GM18508 (cell line): Measurements from ENCODE around the gene CLCN2.
"Not testable (repeated sequence)": the region's sequence is repeated elsewhere in the genome, so short reads cannot be mapped to it uniquely, and the experiment has no call there.

Experiments
- ATAC-seq: cut with Tn5 transposase; IDR thresholded peaks from one replicate; pipeline ENCODE4 v1.9.1; 2021; ENCODE audit warnings: moderate number of reproducible peaks; ENCODE audit not compliant: insufficient read depth, unreplicated experiment

The CLCN2 gene

DNA sequence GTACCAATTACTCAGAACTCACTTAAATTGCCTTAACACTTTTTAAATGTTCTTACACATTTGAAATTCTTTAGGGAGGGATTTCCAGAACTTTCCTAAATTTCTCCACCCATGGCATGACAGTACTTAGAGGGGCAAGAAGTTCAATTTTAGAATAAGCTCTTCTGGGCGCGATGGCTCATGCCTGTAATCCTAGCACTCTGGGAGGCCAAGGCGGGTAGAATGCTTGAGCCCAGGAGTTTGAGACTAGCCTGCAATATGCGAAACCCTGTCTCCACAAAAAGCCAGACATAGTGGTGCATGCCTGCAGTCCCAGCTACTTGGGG lies 13.4 kb downstream of the CLCN2 start:
- ATAC-seq: no peak

DNA sequence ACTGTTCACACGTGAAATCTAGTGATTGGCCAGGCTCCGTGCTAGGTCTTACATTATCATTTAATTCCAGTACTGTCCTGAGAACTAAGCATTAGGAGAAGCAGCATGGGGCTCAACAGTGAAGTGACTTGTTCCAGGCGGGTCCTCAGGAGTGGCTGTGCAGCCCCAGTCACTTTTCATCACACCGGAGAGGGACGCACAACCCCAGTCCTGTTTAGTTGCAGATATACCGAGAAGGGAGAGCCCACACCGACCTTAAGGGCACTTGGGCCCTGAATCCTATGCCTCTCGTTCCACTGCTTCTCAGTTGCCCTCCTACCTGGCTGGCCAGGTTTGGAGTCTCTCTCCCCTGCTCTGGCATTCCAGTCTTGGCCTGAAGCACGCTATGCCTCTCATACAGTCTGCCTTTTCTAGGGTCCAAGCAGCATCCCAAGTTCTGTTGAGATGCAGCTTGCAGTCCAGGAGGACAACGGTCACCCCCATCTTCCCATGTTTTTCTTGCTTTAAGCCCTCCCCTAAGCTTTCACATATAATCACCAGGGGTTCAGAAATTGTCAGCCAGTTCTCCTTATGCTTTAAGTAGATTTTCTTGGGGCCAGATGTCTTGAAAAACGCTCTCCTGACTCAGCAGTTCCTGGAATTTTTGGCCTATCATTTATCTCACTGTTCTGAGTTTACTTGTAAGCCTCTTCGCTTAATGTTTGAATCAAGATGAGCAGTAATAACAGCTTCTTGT lies 13.9 kb downstream of the CLCN2 start:
- ATAC-seq: no peak

DNA sequence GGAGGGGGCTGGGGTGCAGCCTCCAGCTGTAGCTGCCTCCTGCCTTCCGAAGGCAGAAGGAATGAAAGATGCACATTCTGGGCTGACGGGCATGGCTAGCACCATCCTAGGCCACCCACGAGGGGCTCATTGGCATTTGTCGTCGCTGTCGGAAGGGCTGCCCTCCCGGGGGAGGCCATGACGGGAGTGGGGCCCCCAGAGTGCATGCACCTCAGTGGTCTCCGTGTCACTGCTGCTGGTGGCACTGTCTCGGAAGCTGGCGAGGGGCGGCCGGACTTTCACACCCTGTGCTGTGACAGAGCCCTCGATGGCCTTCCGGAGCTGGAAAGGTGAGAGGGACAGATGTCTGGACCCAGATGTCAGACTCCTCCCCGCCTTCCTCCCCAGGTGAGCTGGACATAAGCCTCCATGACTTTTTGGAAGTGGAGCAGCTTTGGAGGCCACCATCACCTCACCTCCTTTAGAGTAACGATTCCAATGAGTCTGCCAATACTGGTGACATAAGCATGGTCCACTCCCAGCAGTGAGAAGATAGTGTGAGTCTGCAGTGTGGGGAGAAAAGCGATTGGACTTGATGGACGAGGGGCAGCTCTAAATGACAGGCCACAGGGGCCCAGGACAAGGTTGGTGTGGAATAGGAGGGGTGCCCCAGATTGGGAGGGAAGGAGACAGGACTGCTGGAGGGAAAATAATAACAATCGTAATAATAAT lies 14.8 kb downstream of the CLCN2 start:
- no peak for ATAC-seq

DNA sequence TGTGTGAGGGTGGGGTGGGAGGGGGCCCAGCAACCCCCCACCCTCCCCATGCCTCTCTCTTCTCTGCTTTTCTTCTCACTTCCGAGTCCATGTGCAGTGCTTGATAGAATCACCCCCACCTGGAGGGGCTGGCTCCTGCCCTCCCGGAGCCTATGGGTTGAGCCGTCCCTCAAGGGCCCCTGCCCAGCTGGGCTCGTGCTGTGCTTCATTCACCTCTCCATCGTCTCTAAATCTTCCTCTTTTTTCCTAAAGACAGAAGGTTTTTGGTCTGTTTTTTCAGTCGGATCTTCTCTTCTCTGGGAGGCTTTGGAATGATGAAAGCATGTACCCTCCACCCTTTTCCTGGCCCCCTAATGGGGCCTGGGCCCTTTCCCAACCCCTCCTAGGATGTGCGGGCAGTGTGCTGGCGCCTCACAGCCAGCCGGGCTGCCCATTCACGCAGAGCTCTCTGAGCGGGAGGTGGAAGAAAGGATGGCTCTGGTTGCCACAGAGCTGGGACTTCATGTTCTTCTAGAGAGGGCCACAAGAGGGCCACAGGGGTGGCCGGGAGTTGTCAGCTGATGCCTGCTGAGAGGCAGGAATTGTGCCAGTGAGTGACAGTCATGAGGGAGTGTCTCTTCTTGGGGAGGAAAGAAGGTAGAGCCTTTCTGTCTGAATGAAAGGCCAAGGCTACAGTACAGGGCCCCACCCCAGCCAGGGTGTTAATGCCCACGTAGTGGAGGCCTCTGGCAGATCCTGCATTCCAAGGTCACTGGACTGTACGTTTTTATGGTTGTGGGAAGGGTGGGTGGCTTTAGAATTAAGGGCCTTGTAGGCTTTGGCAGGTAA lies 15.9 kb downstream of the CLCN2 start:
- ATAC-seq: no peak

DNA sequence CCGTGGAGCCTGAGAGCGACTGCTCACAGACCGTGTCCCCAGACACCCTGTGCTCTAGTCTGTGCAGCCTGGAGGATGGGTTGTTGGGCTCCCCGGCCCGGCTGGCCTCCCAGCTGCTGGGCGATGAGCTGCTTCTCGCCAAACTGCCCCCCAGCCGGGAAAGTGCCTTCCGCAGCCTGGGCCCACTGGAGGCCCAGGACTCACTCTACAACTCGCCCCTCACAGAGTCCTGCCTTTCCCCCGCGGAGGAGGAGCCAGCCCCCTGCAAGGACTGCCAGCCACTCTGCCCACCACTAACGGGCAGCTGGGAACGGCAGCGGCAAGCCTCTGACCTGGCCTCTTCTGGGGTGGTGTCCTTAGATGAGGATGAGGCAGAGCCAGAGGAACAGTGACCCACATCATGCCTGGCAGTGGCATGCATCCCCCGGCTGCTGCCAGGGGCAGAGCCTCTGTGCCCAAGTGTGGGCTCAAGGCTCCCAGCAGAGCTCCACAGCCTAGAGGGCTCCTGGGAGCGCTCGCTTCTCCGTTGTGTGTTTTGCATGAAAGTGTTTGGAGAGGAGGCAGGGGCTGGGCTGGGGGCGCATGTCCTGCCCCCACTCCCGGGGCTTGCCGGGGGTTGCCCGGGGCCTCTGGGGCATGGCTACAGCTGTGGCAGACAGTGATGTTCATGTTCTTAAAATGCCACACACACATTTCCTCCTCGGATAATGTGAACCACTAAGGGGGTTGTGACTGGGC lies 16.7 kb downstream of the CLCN2 start:
- no peak for ATAC-seq

DNA sequence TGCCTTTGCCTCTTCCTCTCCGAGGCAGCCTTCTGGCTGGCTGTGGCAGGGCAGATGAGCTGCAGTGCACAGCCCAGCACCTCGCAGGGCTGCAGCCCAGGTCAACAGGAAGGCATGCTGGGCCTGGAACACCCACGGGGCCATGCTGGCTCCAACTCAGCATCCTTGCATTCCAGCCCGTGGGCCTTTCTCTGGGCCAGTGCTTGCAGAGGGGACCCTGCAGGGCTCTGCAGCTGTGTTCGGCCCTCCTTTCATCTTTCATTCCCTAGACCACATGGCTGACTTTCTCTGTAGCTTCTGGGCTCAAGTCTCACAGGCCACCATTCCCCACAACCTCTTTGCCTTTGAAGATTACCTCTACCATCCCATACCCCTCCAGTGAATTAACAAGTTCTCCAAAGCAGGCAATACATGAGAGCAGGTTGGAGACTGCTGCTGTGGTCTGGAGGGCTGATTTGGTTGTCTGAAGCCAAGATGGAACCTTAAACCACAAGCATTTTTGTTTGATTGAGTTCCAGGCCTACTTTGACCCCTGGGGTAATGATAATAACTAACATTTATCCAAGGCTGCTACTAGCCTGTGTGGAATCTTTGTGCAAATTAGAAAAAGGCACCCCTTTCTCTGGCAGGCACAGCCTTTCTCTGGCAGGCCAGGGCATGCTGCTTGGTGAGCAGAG lies 18.1 kb downstream of the CLCN2 start:
- no peak for ATAC-seq

DNA sequence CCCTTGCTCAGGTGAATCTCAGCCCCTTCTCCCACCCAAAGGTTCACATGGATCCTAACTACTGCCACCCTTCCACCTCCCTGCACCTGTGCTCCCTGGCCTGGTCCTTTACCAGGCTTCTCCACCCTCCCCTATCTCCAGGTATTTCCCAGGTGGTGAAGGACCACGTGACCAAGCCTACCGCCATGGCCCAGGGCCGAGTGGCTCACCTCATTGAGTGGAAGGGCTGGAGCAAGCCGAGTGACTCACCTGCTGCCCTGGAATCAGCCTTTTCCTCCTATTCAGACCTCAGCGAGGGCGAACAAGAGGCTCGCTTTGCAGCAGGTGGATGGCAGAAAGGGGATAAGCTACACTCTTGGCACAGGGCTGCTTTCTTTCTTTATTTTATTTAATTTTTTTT lies 19.5 kb downstream of the CLCN2 start:
- no peak for ATAC-seq

DNA sequence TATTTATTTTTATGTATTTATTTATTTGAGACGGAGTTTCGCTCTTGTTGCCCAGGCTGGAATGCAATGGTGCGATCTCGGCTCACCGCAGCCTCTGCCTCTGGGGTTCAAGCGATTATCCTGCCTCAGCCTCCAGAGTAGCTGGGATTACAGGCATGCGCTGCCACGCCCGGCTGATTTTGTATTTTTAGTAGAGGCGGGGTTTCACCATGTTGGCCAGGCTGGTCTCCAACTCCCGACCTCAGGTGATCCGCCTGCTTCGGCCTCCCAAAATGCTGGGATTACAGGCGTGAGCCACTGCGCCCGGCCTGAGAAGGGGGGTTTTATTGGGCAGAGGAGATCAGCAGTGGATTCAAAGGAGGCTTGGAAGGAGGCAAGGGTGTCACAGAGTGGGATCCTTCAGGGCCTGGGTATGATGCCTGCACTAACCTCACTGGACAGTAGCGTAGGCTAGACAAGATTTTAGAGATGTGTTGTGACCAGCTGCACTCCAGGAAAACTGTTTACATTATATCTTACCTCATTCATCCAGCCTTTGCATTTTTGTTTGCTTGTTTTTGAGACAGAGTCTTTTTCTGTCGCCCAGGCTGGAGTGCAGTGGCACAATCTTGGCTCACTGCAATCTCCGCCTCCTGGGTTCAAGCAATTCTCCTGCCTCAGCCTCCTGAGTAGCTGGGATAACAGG lies 21.8 kb downstream of the CLCN2 start:
- not testable (repeated sequence) for ATAC-seq

DNA sequence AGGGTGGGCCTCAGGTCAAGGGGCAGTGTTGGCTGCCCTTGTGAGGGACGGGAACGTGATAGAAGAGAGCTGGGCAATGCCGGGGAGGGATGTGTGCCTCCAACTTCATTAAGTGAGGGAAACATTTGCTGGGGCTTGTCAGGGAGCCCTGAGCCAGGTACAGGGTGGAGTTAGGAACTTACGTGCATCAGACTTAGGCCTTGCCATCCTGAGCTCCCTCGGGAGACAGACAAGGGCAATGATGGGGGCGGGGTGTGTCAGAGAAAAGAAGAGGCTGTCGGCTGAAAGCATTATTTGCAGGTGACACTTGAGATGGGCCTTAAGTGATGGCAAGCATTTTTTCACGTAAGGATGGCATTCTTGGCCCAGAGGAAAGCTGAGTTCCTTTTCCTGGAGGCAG lies 22.4 kb downstream of the CLCN2 start:
- ATAC-seq: no peak

DNA sequence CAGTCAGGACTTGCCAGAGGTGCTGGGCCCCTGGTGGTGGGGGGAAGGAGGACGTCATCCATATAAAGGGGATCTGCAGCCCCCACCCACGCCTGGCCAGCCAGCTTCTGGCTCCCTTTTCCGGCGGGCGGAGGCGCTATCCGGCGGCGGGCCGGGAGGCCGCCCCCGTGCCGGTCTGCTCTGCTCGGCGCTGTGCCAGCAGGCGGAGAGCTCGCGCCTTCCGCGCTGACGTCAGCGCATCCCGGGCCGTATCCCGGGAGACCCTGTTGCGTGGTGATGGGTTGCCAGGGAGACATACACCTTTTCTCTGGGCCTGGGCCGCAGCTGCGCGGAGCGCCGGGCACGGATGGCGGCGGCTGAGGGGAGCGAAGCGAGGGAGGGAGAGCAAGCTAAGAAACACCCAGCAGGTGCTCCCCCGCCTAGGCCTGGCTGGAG lies 22.9 kb downstream of the CLCN2 start:
- no peak for ATAC-seq

DNA sequence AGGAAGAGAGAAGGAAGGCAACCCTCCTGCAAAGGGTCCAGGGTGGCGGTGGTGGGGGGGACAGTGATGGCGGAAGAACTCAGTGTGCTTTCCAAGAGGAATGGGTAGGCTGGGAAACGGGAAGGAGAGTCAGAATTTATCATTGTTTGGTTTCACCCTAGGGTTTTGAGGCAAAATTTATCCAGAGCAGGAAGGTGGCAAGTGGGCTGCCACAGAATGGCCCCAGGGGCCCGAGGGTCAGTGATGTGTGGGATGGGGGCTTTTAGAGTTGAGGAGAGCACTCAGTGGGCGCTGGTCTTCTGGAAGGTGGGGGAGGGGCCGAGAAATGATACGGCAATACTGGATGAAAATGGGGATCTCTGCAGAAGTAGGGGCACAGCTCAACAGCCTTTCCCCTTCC lies 23.4 kb downstream of the CLCN2 start:
- no peak for ATAC-seq

DNA sequence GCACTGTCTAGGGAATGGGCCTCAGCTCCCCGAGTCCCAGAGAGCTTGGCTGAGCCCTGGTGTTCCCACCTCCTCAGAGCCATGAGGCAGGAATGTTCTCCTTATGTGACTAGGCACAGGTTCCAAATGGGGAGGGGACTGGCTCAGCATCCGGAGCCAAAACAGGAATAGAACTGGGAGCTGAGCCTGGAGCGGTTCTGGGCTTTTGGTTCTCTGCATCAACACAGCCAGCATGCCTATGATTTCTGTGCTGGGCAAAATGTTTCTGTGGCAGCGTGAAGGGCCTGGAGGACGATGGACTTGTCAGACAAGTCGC lies 24.0 kb downstream of the CLCN2 start, which contains the start of gene FAM131A:
Gene FAM131A, plus strand, starts transcription at position 202 of the 316 bp plus-strand sequence. Its CDS starts 31 bp downstream, at position 233.
- ATAC-seq: no peak

DNA sequence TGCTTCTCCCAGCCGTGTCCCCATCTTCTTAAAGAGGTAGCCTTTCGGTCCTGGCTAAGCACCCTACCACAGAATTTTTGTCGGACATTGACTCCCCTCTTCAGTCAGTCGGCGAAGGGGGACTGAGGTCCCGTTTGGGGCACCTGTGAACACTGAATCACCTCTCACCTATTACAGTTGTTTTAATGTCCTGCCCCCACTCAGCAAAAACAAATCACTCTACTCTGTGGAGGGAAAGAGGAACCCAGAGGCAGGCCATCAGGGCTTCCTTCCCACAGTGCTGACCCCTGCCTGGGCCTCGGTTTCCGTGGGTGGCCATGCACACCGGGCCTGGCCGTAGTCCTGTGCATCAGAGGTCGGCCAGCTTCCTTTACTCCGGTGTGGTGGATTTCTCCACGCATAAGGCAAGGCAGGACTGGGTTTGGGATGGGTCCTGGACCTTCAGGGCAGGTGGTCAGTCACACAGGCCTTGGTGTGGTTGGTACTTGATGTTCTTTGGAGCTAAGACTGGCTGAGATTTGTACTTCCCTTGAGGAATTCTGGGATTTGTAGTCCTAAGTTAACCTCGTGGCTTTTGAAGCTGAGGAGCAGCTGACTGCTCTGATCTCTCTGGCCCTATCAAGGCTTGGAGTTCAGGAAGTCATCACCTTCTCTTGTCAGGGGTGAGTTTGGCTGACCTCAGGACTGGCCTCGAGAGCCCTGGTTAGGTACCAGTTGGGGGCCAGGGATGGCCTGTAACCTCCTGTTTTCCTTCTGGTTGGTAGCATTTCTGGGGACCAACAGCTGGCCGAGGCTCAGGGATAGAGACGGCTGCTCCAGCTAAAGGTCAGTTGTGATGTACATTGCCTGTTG lies 24.6 kb downstream of the CLCN2 start:
- no peak for ATAC-seq

DNA sequence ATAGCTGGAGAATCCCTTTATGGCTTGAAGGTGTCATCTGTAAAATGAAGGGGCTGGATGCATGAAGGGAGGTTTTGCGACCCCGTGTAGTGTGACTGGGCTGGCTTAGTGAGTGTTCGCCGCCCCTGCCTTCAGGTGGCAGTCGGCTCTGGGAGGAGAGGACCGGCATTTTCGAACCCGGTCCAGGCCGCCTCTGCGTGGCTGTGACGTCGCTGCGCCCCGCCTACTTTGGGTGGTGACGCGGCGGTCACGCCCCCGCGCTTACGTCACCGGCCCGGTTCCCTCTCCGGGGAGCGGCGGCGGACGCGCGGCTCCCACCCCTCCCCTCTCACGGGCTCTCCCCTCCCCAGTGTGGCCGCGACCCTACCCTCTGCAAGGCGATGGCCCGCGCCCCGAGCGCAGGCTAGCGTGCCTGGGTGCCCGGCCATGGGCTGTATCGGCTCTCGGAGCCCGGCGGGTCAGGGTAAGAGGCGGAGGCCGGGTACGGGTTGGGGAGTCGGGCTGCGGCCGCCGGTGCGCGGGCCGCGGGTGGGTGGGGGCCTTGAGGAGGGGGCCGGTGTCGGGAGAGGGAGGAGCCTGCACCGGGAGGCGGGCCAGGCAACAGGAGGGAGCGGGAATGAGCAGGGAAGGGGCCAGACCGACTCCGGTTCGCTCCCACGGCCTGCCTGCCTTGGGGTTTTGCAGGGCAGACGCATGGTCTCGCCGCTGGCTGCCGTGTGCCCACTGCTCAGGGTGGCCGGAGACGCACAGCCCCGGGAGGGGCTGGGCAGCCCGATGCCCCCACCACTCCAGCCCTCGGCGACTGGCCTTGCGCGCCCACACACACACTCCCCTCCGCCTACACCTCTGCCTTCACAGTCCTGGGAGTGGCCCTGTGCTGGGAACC lies 25.5 kb downstream of the CLCN2 start:
- no peak for ATAC-seq

DNA sequence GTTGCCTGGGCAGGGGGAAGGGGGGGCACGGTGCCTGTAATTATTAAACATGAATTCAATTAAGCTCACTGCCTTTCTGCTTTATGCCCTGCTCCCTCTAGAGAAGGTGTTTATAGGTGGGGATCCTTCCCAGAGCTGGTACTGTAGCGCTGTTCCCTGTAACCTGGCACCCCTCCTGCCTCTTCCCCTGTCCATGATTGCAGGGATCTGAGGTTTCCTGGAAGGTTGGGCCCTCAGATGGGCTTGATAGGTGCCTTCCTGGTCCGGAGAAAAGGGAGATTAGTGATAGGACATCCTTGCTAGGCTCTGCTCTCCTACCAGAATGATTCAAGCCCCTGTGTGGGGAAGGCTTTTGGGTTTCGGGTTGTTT lies 26.1 kb downstream of the CLCN2 start:
- ATAC-seq: no peak

DNA sequence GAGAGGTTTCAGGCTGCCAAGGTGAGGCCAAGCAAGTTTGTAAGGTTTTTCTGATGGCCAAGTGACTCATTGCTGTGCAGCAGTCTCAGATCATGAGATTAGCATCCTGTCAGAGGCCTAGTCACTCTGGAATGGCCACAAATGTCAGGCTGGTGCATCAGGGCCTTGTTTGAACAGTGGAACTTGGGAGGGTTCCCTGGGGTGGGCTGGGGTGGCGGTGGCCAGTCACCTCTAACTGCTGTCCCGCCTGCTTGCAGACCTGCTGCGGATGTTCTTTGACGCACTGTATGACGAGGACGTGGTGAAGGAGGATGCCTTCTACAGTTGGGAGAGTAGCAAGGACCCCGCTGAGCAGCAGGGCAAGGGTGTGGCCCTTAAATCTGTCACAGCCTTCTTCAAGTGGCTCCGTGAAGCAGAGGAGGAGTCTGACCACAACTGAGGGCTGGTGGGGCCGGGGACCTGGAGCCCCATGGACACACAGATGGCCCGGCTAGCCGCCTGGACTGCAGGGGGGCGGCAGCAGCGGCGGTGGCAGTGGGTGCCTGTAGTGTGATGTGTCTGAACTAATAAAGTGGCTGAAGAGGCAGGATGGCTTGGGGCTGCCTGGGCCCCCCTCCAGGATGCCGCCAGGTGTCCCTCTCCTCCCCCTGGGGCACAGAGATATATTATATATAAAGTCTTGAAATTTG lies 26.8 kb downstream of the CLCN2 start:
- ATAC-seq: no peak

DNA sequence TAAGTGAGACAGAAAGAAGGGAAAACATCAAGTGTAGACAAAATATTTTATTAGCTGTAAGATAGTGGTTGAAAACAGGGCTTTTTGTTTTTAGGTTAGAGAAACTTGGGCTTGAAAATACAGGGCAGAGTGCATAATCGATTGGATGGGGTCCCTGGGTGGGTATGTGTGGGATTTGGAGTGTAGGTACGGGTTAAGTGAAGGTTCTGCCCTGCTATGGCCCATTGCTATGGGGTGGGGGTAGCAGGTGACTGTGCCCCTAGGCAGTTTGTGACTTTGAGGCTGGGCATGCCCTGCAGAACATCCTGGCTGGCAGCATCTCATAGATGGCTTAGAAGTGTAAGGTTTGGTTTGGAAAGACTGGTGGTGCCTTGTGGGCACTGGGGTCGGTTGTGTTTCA lies 27.7 kb downstream of the CLCN2 start:
- no peak for ATAC-seq
